Gastrocnemius medialis (tissue), 4 donors: ENCODE data around the gene EEF1A2.

Source experiments
- CTCF ChIP-seq, 5 experiments: fragments of 450-650 bp in 3 of 5; fragments of 200-600 bp in 2 of 5; sonication (generic) in 2 of 5; IDR thresholded peaks in 4 of 5; conservative IDR thresholded peaks in 1 of 5; 1 replicate in 4 of 5; 2 replicates in 1 of 5; pipeline ENCODE4 v1.5.1; 2016 to 2019; ENCODE audit warnings: antibody characterized with exemption in 5 of 5, mild to moderate bottlenecking in 3 of 5, moderate library complexity in 3 of 5
- POLR2A ChIP-seq, 2 donors: fragments of 450-650 bp; IDR thresholded peaks; one replicate each; pipeline ENCODE4 v1.6.1; 2017; ENCODE audit warnings: antibody characterized with exemption in 2 of 2, mild to moderate bottlenecking in 2 of 2, moderate library complexity in 2 of 2

GRCh38 chr20:63494420-63495166, 4.3 kb downstream of the EEF1A2 start:
- TF ChIP-seq POLR2A (IDR thresholded peaks at IDR 0.05) (no peak), CTCF (IDR thresholded peaks at IDR 0.05 in 4 of 5, conservative IDR thresholded peaks at IDR 0.05 in 1 of 5) (no peak)
